Liver (tissue), 9 donors: Measurements from ENCODE around the gene RBM14. TPM values are rescaled to one million over a fixed set of nuclear protein-coding genes. Genes with fewer than 3 reads are reported as not detected.

ENCODE experiments used
- DNase-seq: peaks from one replicate; pipeline ENCODE4 v3.0.0-alpha.2; 2017; ENCODE audit warnings: low spot score
- H3K27ac ChIP-seq, 2 donors: one replicate each; pipeline ENCODE4 v1.7.0; 2013; ENCODE audit warnings: inconsistent platforms in 2 of 2, low read length in 2 of 2, control low read depth in 1 of 2, low read depth in 1 of 2, mild to moderate bottlenecking in 1 of 2
- H3K27me3 ChIP-seq, 4 donors: one replicate each; pipeline versions ENCODE4 v1.6.1 to v1.7.0; 2013; ENCODE audit warnings: low read length in 3 of 4, inconsistent platforms in 1 of 4, mild to moderate bottlenecking in 1 of 4, moderate library complexity in 1 of 4; ENCODE audit not compliant: control insufficient read depth in 4 of 4, insufficient read depth in 4 of 4
- H3K36me3 ChIP-seq, 4 donors: one replicate each; pipeline versions ENCODE4 v1.6.1 to v1.7.0; 2013; ENCODE audit warnings: low read length in 3 of 4, mild to moderate bottlenecking in 3 of 4, low read depth in 1 of 4, moderate library complexity in 1 of 4; ENCODE audit not compliant: control insufficient read depth in 4 of 4, insufficient read depth in 3 of 4
- H3K4me1 ChIP-seq, 4 donors: one replicate each; pipeline versions ENCODE4 v1.6.1 to v1.7.0; 2013; ENCODE audit warnings: low read length in 3 of 4, mild to moderate bottlenecking in 3 of 4, moderate library complexity in 1 of 4; ENCODE audit not compliant: control insufficient read depth in 4 of 4, insufficient read depth in 4 of 4
- H3K4me3 ChIP-seq, 3 donors: one replicate each; pipeline versions ENCODE4 v1.6.1 to v1.7.0; 2013; ENCODE audit warnings: low read length in 3 of 3, control low read depth in 1 of 3, low read depth in 1 of 3, mild to moderate bottlenecking in 1 of 3
- H3K9ac ChIP-seq, 2 donors: one replicate each; pipeline ENCODE4 v1.7.0; 2013; ENCODE audit warnings: low read length in 2 of 2, mild to moderate bottlenecking in 2 of 2, moderate library complexity in 2 of 2, control low read depth in 1 of 2, low read depth in 1 of 2
- H3K9me3 ChIP-seq, 4 donors: one replicate each; pipeline versions ENCODE4 v1.6.1 to v1.7.0; 2013; ENCODE audit warnings: low read length in 3 of 4; ENCODE audit not compliant: control insufficient read depth in 4 of 4
- FOXA1 ChIP-seq: IDR thresholded peaks from 2 replicates; pipeline ENCODE4 v1.6.1; 2016; ENCODE audit warnings: antibody characterized with exemption
- FOXA2 ChIP-seq: IDR thresholded peaks from 2 replicates; pipeline ENCODE4 v1.6.1; 2016; ENCODE audit warnings: antibody characterized with exemption
- GABPA ChIP-seq, 2 donors: IDR thresholded peaks in 1 of 2; conservative IDR thresholded peaks in 1 of 2; 2 replicates each; pipeline ENCODE4 v1.6.1; 2016; ENCODE audit warnings: antibody characterized with exemption in 2 of 2, mild to moderate bottlenecking in 1 of 2, moderate library complexity in 1 of 2
- HNF4A ChIP-seq, 2 donors: conservative IDR thresholded peaks; 2 replicates each; pipeline ENCODE4 v1.6.1; 2016; ENCODE audit warnings: antibody characterized with exemption in 2 of 2, mild to moderate bottlenecking in 2 of 2
- HNF4G ChIP-seq: IDR thresholded peaks from 2 replicates; pipeline ENCODE4 v1.6.1; 2016; ENCODE audit warnings: antibody characterized with exemption
- JUND ChIP-seq, 2 donors: IDR thresholded peaks; 2 replicates each; pipeline ENCODE4 v1.6.1; 2016; ENCODE audit warnings: antibody characterized with exemption in 2 of 2
- MAX ChIP-seq: IDR thresholded peaks from 2 replicates; pipeline ENCODE4 v1.6.1; 2016; ENCODE audit warnings: antibody characterized with exemption
- NR2F2 ChIP-seq: IDR thresholded peaks from 2 replicates; pipeline ENCODE4 v1.6.1; 2016; ENCODE audit warnings: antibody characterized with exemption
- RAD21 ChIP-seq, 2 donors: IDR thresholded peaks; 2 replicates each; pipeline ENCODE4 v1.6.1; 2016; ENCODE audit warnings: antibody characterized with exemption in 2 of 2, mild to moderate bottlenecking in 2 of 2
- REST ChIP-seq: IDR thresholded peaks from 2 replicates; pipeline ENCODE4 v1.6.1; 2016; ENCODE audit warnings: antibody characterized with exemption, mild to moderate bottlenecking
- RXRA ChIP-seq, 2 donors: IDR thresholded peaks; 2 replicates each; pipeline ENCODE4 v1.6.1; 2017 to 2018; ENCODE audit warnings: antibody characterized with exemption in 2 of 2, mild to moderate bottlenecking in 1 of 2
- SP1 ChIP-seq: IDR thresholded peaks from 2 replicates; pipeline ENCODE4 v1.6.1; 2018; ENCODE audit warnings: antibody characterized with exemption, mild to moderate bottlenecking
- TAF1 ChIP-seq: conservative IDR thresholded peaks from 2 replicates; pipeline ENCODE4 v1.6.1; 2016; ENCODE audit warnings: antibody characterized with exemption, mild to moderate bottlenecking
- YY1 ChIP-seq: IDR thresholded peaks from 2 replicates; pipeline ENCODE4 v1.6.1; 2016; ENCODE audit warnings: antibody characterized with exemption, mild to moderate bottlenecking
- ZBTB33 ChIP-seq: IDR thresholded peaks from 2 replicates; pipeline ENCODE4 v1.6.1; 2016; ENCODE audit warnings: antibody characterized with exemption
- WGBS: extraction: QIAGEN DNeasy Blood & Tissue Kit; methylation state at CpG from one replicate; pipeline ENCODE4 v1.1.7; 2013; 5-methylcytosine and 5-hydroxymethylcytosine counted together
- polyA plus RNA-seq, 2 donors: library from polyadenylated mRNA; stranded (reverse) in 1 of 2; unstranded in 1 of 2; fragments of 200-250 nt in 1 of 2; fragments of >200 nt in 1 of 2; fragmentation: Nextera tagmentation in 1 of 2; extraction: Ambion mirVana in 1 of 2; gene quantifications; one replicate each; pipeline versions ENCODE4 v1.2.1 to v1.2.3, GENCODE V29; 2013 to 2015
- total RNA-seq, 2 donors: library from RNA; depleted of rRNA; stranded (reverse); fragments of >200 nt; gene quantifications; one replicate each; pipeline ENCODE4 v1.2.3, GENCODE V29; 2014
- donor health status: healthy.
- donor health status: healthy.
- donor health status: healthy.
- donor health status: healthy.
- donor health status: healthy.

The RBM14 gene
- total and polyA plus RNA-seq, 4 donors = 7.0 to 53.5 (median 21.9) TPM

- Histone ChIP-seq H3K27ac (peak overlapping the region in 1 of 2 donors; percentile 2), H3K36me3 (peaks cover 3 to 12% (median 6%) of the 10 kb centered on the region in 4 donors), H3K9me3 (no peaks in the 10 kb centered on the region), H3K4me1 (peaks cover 9 to 37% (median 29%) of the 10 kb centered on the region in 4 donors), H3K4me3 (no peak overlapping the region), H3K9ac (no peak overlapping the region), H3K27me3 (no peaks in the 10 kb centered on the region)
- WGBS = 53% methylated on average over 4 of the region's 4 CpGs
- TF ChIP-seq GABPA (IDR thresholded peaks at IDR 0.05 in 1 of 2, conservative IDR thresholded peaks at IDR 0.05 in 1 of 2) = no peak
- no peak for TF ChIP-seq FOXA1
- TF ChIP-seq HNF4A (conservative IDR thresholded peaks at IDR 0.05) = peak in 1 of 2 donors; percentile 41
- TF ChIP-seq RXRA (IDR thresholded peaks at IDR 0.05) = peak in 1 of 2 donors; percentile 38
- DNase-seq = no peak
These were observed 6.5 kb upstream of the RBM14 start for GRCh38 chr11:66609721-66610617.

- no peak for TF ChIP-seq REST
- no peak for TF ChIP-seq FOXA2
- 96% methylated on average over 1 of the region's 1 CpG for WGBS
- no peaks in the 10 kb centered on the region for H3K36me3 ChIP-seq
- no peak overlapping the region for H3K27ac ChIP-seq
- no peak overlapping the region for H3K4me3 ChIP-seq
- DNase-seq = no peak
- no peaks in the 10 kb centered on the region for H3K9me3 ChIP-seq
- H3K27me3 ChIP-seq = no peaks in the 10 kb centered on the region
- peaks cover 6 to 28% (median 17%) of the 10 kb centered on the region in 4 donors for H3K4me1 ChIP-seq
- no peak overlapping the region for H3K9ac ChIP-seq
These were observed 4.0 kb upstream of the RBM14 start for GRCh38 chr11:66612458-66612857.

GRCh38 chr11:66614073-66614472, 2.4 kb upstream of the RBM14 start:
- H3K27me3 ChIP-seq = no peaks in the 10 kb centered on the region
- WGBS = 64% methylated on average over 13 of the region's 13 CpGs
- DNase-seq = no peak

More at GRCh38 chr11:66614073-66614472, 2.4 kb upstream of the RBM14 start:
- no peak overlapping the region for H3K9ac ChIP-seq
- H3K9me3 ChIP-seq = no peaks in the 10 kb centered on the region
- H3K4me3 ChIP-seq = no peak overlapping the region
- H3K27ac ChIP-seq = peak overlapping the region; percentile 32 to 40
- no peaks in the 10 kb centered on the region for H3K36me3 ChIP-seq
- TF ChIP-seq NR2F2 = no peak
- TF ChIP-seq HNF4G = no peak
- peak; percentile 48 to 63 for TF ChIP-seq HNF4A (conservative IDR thresholded peaks at IDR 0.05)
- TF ChIP-seq ZBTB33 = no peak
- peak; percentile 52 to 72 for TF ChIP-seq RXRA (IDR thresholded peaks at IDR 0.05)
- TF ChIP-seq RAD21 (IDR thresholded peaks at IDR 0.05) = peak; percentile 13 to 31
- TF ChIP-seq MAX = peak; percentile 12
- no peak for TF ChIP-seq TAF1
- peak in 1 of 2 donors; percentile 30 for TF ChIP-seq JUND (IDR thresholded peaks at IDR 0.05)
- no peak for TF ChIP-seq FOXA1
- TF ChIP-seq GABPA (IDR thresholded peaks at IDR 0.05 in 1 of 2, conservative IDR thresholded peaks at IDR 0.05 in 1 of 2) = no peak
- TF ChIP-seq SP1 = peak; percentile 34
- peak; percentile 51 for TF ChIP-seq YY1
- H3K4me1 ChIP-seq = peaks cover 3 to 36% (median 28%) of the 10 kb centered on the region in 4 donors
